SU-DHL-6 (cell line): ENCODE results near the gene ZNF616.

Experiments used
- H2AFZ ChIP-seq: fragments of 200-600 bp; sonication (generic); 2 replicates; pipeline ENCODE4 v1.6.1; 2014; ENCODE audit warnings: low read depth, mild to moderate bottlenecking, moderate library complexity, mixed read lengths, antibody characterized with exemption, low read length; ENCODE audit not compliant: severe bottlenecking
- H3F3A ChIP-seq: fragments of 200-600 bp; shearing (Covaris generic); 2 replicates; pipeline ENCODE4 v1.6.0; 2016; ENCODE audit warnings: antibody characterized with exemption, mild to moderate bottlenecking; ENCODE audit not compliant: insufficient read depth
- H3K27ac ChIP-seq: fragments of 200-600 bp; sonication (generic); 2 replicates; pipeline ENCODE4 v1.5.1; 2016; ENCODE audit warnings: low read depth, mild to moderate bottlenecking, low read length, moderate library complexity, mixed read lengths
- H3K27me3 ChIP-seq: fragments of 200-600 bp; sonication (generic), shearing (Covaris generic); 2 replicates; pipeline ENCODE4 v1.6.0; 2014; ENCODE audit warnings: mild to moderate bottlenecking, low read length
- H3K36me3 ChIP-seq: fragments of 200-600 bp; sonication (generic); 2 replicates; pipeline ENCODE4 v1.6.1; 2014; ENCODE audit warnings: mild to moderate bottlenecking, low read length, mixed read lengths
- H3K4me2 ChIP-seq: fragments of 300-600, 200-600 bp; shearing (Covaris generic), sonication (generic); 2 replicates; pipeline ENCODE4 v1.6.0; 2014; ENCODE audit warnings: low read length, low read depth, mild to moderate bottlenecking; ENCODE audit not compliant: poor library complexity, severe bottlenecking
- H3K4me3 ChIP-seq: fragments of 200-600 bp; sonication (generic); 2 replicates; pipeline ENCODE4 v1.5.1; 2014; ENCODE audit warnings: antibody characterized with exemption, low read length, mild to moderate bottlenecking, mixed read lengths; ENCODE audit not compliant: insufficient read depth, poor library complexity, severe bottlenecking
- H3K79me2 ChIP-seq: fragments of 200-600 bp; sonication (generic); 2 replicates; pipeline ENCODE4 v1.6.1; 2014; ENCODE audit warnings: mild to moderate bottlenecking, low read length, moderate library complexity; ENCODE audit not compliant: insufficient read depth
- H3K9ac ChIP-seq: fragments of 200-600 bp; sonication (generic); 2 replicates; pipeline ENCODE4 v1.7.0; 2014; ENCODE audit warnings: mild to moderate bottlenecking, low read length
- H3K9me2 ChIP-seq: fragments of 200-600 bp; sonication (generic); replicated peaks from 2 replicates; pipeline ENCODE4 v1.6.1; 2014; ENCODE audit warnings: low read length; ENCODE audit not compliant: insufficient read depth
- H3K9me3 ChIP-seq: fragments of 200-600 bp; sonication (generic); 2 replicates; pipeline ENCODE4 v1.6.1; 2014; ENCODE audit warnings: low read length, mixed read lengths; ENCODE audit not compliant: insufficient read depth
- H4K20me1 ChIP-seq: fragments of 200-600 bp; sonication (generic); 2 replicates; pipeline ENCODE4 v1.6.1; 2014; ENCODE audit warnings: low read depth, mild to moderate bottlenecking, antibody characterized with exemption, low read length, moderate library complexity, mixed read lengths
- CTCF ChIP-seq: fragments of 200-600 bp; sonication (generic); IDR thresholded peaks from one replicate; pipeline ENCODE4 v1.5.1; 2017; ENCODE audit warnings: antibody characterized with exemption, mild to moderate bottlenecking, low read length, moderate library complexity; ENCODE audit not compliant: insufficient read depth, poor library complexity, severe bottlenecking
- EZH2phosphoT487 ChIP-seq: fragments of 200-600 bp; sonication (generic), shearing (Covaris generic); conservative IDR thresholded peaks from 2 replicates; pipeline ENCODE4 v1.6.1; 2018; ENCODE audit warnings: mild to moderate bottlenecking, antibody characterized with exemption, low read length, moderate library complexity, mixed read lengths

The ZNF616 gene

DNA sequence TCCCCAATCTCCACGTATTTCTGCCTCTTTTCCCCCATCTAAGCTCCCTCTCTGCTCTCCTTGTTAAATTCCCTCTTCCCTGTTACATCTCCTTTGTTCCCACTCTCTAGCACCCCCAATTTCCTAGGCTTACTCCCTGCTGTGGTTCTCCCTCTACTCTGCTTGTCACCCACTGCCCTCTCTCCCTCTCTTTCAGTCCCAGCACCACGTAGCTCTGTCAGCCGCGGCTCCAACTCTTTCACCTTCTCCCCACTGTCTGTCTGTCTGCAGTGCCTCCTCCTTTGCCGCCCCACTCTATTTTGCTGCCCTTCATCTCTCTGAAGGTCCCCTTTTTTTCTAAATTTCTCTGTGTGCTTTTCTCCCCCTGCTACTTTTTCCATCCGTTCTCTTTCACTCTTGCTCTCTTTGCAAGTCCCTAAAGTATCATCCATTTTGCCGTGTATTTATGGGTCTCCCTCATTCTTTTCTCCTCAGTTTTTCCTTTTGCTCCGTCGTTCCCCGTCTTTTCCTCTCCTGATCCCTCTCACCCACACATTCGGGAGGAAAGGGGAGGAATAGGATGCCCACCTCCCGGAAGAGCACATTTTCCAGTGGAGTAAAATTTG is 45.1 kb downstream of the ZNF616 start:
- Histone ChIP-seq H3K79me2 (no peaks in the 10 kb centered on the region), H3K27me3 (no peaks in the 10 kb centered on the region), H3K36me3 (no peaks in the 10 kb centered on the region), H3K4me3 (no peak overlapping the region), H3K9me2 (no peaks in the 10 kb centered on the region), H3K9me3 (peaks cover 9% of the 10 kb centered on the region; the same call in 1 of the 2 replicates), H3K9ac (no peak overlapping the region), H4K20me1 (no peaks in the 10 kb centered on the region), H3F3A (no peaks in the 10 kb centered on the region), H3K27ac (no peak overlapping the region), H2AFZ (no peak overlapping the region), H3K4me2 (no peak overlapping the region)
- TF ChIP-seq EZH2phosphoT487 (no peak), CTCF (no peak)

DNA sequence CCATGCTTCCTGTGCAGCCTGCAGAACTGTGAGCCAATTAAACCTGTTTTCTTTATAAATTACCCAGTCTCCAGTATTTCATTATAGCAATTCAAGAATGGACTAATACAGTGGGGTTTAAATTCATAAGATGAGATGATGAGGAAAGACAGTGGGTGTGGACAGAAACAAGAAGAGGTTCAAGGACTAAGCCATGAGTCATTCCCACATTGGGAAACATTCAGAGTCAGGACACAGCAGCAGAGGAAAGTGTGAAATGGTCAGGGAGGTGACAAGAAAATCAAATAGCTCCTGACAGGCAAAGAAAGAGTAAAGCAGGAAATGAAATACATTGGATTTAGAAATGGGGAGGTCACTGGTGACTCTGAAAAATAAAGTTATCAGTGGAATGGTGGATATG is 53.3 kb downstream of the ZNF616 start:
- no peaks in the 10 kb centered on the region for H3K27me3 ChIP-seq
- TF ChIP-seq CTCF: no peak
- no peak for TF ChIP-seq EZH2phosphoT487
- no peaks in the 10 kb centered on the region for H3K36me3 ChIP-seq
- no peaks in the 10 kb centered on the region for H3K9me2 ChIP-seq
- no peak overlapping the region for H3K4me2 ChIP-seq
- H3K9me3 ChIP-seq: peaks cover 9% of the 10 kb centered on the region; the same call in 1 of the 2 replicates
- no peak overlapping the region for H3K27ac ChIP-seq
- no peak overlapping the region for H3K4me3 ChIP-seq
- no peak overlapping the region for H3K9ac ChIP-seq
- no peaks in the 10 kb centered on the region for H4K20me1 ChIP-seq
- H2AFZ ChIP-seq: no peak overlapping the region
- no peaks in the 10 kb centered on the region for H3K79me2 ChIP-seq
- no peaks in the 10 kb centered on the region for H3F3A ChIP-seq

DNA sequence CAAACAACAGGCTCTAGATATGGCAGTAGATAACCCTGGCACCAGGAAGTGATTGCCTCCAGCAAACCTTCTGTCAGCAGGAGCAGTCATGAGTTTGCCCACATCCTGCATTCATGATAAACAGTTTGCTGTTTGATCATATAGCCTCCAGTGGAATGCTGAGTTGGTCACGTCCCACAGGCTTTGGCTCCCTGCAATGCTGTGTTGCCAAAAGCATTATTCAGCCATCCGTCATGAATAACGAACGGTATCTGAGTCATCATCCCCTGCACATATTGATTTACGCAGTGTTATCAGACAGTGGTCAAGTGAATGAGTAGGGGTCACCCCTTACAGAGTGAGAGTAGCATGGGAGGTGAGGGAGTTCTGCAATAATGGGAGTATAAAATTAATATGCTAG is 69.2 kb downstream of the ZNF616 start:
- Histone ChIP-seq H3K27me3 (no peaks in the 10 kb centered on the region), H3K27ac (no peak overlapping the region), H3K9ac (no peak overlapping the region), H4K20me1 (no peaks in the 10 kb centered on the region), H3F3A (no peaks in the 10 kb centered on the region), H3K79me2 (no peaks in the 10 kb centered on the region), H2AFZ (no peak overlapping the region), H3K36me3 (no peaks in the 10 kb centered on the region), H3K9me2 (no peaks in the 10 kb centered on the region), H3K4me2 (no peak overlapping the region), H3K4me3 (no peak overlapping the region), H3K9me3 (peaks cover 15% of the 10 kb centered on the region; the same call in 1 of the 2 replicates)
- TF ChIP-seq CTCF (no peak), EZH2phosphoT487 (no peak)

GRCh38 chr19:52069653-52070052 is 70.1 kb downstream of the ZNF616 start:
- no peaks in the 10 kb centered on the region for H3K36me3 ChIP-seq
- no peaks in the 10 kb centered on the region for H3K79me2 ChIP-seq
- no peak overlapping the region for H3K4me3 ChIP-seq
- H4K20me1 ChIP-seq: no peaks in the 10 kb centered on the region
- no peaks in the 10 kb centered on the region for H3K27me3 ChIP-seq
- H2AFZ ChIP-seq: no peak overlapping the region
- no peak overlapping the region for H3K9ac ChIP-seq
- no peaks in the 10 kb centered on the region for H3K9me2 ChIP-seq
- H3K27ac ChIP-seq: no peak overlapping the region
- peaks cover 15% of the 10 kb centered on the region; the same call in 1 of the 2 replicates for H3K9me3 ChIP-seq
- no peak for TF ChIP-seq CTCF
- no peak for TF ChIP-seq EZH2phosphoT487
- H3K4me2 ChIP-seq: no peak overlapping the region
- no peaks in the 10 kb centered on the region for H3F3A ChIP-seq
